ENCODE measurements around the gene ZNF19.
A peak's percentile ranks its signal among the peaks of the same experiment; 100 is the strongest.
"Not testable (repeated sequence)": the region's sequence is repeated elsewhere in the genome, so short reads cannot be mapped to it uniquely, and the experiment has no call there.

The ZNF19 gene

GRCh38 chr16:71504051-71504450, 14.9 kb upstream of the ZNF19 start:
- H3K9me3 ChIP-seq (ENCODE audit: control insufficient read depth, insufficient read depth, low read length); H3K9ac ChIP-seq (ENCODE audit: low read depth, low read length); H3K4me1 ChIP-seq (ENCODE audit: insufficient read depth, low read length); H3K36me3 ChIP-seq (ENCODE audit: insufficient read depth, low read length): not testable (repeated sequence)

- Histone ChIP-seq H3K4me1 (ENCODE audit: insufficient read depth, low read length) (no peaks in the 10 kb centered on the region), H3K9ac (ENCODE audit: low read depth, low read length) (no peak overlapping the region), H3K9me3 (ENCODE audit: control insufficient read depth, insufficient read depth, low read length) (no peaks in the 10 kb centered on the region), H3K36me3 (ENCODE audit: insufficient read depth, low read length) (no peaks in the 10 kb centered on the region)
Observed at GRCh38 chr16:71501547-71501946, 12.4 kb upstream of the ZNF19 start.

GRCh38 chr16:71500964-71501363, 11.8 kb upstream of the ZNF19 start:
- Histone ChIP-seq H3K4me1 (ENCODE audit: insufficient read depth, low read length) (no peaks in the 10 kb centered on the region), H3K9me3 (ENCODE audit: control insufficient read depth, insufficient read depth, low read length) (no peaks in the 10 kb centered on the region), H3K9ac (ENCODE audit: low read depth, low read length) (no peak overlapping the region), H3K36me3 (ENCODE audit: insufficient read depth, low read length) (no peaks in the 10 kb centered on the region)

GRCh38 chr16:71499775-71500364, 10.7 kb upstream of the ZNF19 start:
- H3K9me3 ChIP-seq (ENCODE audit: control insufficient read depth, insufficient read depth, low read length): no peaks in the 10 kb centered on the region
- no peaks in the 10 kb centered on the region for H3K36me3 ChIP-seq (ENCODE audit: insufficient read depth, low read length)
- H3K9ac ChIP-seq (ENCODE audit: low read depth, low read length): no peak overlapping the region
- H3K4me1 ChIP-seq (ENCODE audit: insufficient read depth, low read length): no peaks in the 10 kb centered on the region

GRCh38 chr16:71498031-71498430, 8.9 kb upstream of the ZNF19 start:
- Histone ChIP-seq H3K9me3 (ENCODE audit: control insufficient read depth, insufficient read depth, low read length) (no peaks in the 10 kb centered on the region), H3K4me1 (ENCODE audit: insufficient read depth, low read length) (no peaks in the 10 kb centered on the region), H3K9ac (ENCODE audit: low read depth, low read length) (no peak overlapping the region), H3K36me3 (ENCODE audit: insufficient read depth, low read length) (no peaks in the 10 kb centered on the region)

GRCh38 chr16:71493213-71493612, 4.1 kb upstream of the ZNF19 start:
- no peaks in the 10 kb centered on the region for H3K36me3 ChIP-seq (ENCODE audit: insufficient read depth, low read length)
- H3K9ac ChIP-seq (ENCODE audit: low read depth, low read length): no peak overlapping the region
- H3K9me3 ChIP-seq (ENCODE audit: control insufficient read depth, insufficient read depth, low read length): no peaks in the 10 kb centered on the region
- no peaks in the 10 kb centered on the region for H3K4me1 ChIP-seq (ENCODE audit: insufficient read depth, low read length)

GRCh38 chr16:71492786-71493185, 3.7 kb upstream of the ZNF19 start:
- H3K36me3 ChIP-seq (ENCODE audit: insufficient read depth, low read length): no peaks in the 10 kb centered on the region
- H3K9me3 ChIP-seq (ENCODE audit: control insufficient read depth, insufficient read depth, low read length): no peaks in the 10 kb centered on the region
- no peaks in the 10 kb centered on the region for H3K4me1 ChIP-seq (ENCODE audit: insufficient read depth, low read length)
- no peak overlapping the region for H3K9ac ChIP-seq (ENCODE audit: low read depth, low read length)

GRCh38 chr16:71491054-71491453, 1.9 kb upstream of the ZNF19 start:
- Histone ChIP-seq H3K36me3 (ENCODE audit: insufficient read depth, low read length) (no peaks in the 10 kb centered on the region), H3K9ac (ENCODE audit: low read depth, low read length) (no peak overlapping the region), H3K4me1 (ENCODE audit: insufficient read depth, low read length) (no peaks in the 10 kb centered on the region), H3K9me3 (ENCODE audit: control insufficient read depth, insufficient read depth, low read length) (no peaks in the 10 kb centered on the region)

- H3K36me3 ChIP-seq (ENCODE audit: insufficient read depth, low read length): no peaks in the 10 kb centered on the region
- H3K4me1 ChIP-seq (ENCODE audit: insufficient read depth, low read length): no peaks in the 10 kb centered on the region
- no peaks in the 10 kb centered on the region for H3K9me3 ChIP-seq (ENCODE audit: control insufficient read depth, insufficient read depth, low read length)
- no peak overlapping the region for H3K9ac ChIP-seq (ENCODE audit: low read depth, low read length)
Observed at GRCh38 chr16:71490361-71490760, 1.2 kb upstream of the ZNF19 start.

GRCh38 chr16:71484006-71484893, 4.9 kb downstream of the ZNF19 start:
- peak overlapping the region; percentile 75 for H3K9ac ChIP-seq (ENCODE audit: low read depth, low read length)
- H3K36me3 ChIP-seq (ENCODE audit: insufficient read depth, low read length): peaks cover 4% of the 10 kb centered on the region; the same call in 1 of the 2 replicates
- H3K4me1 ChIP-seq (ENCODE audit: insufficient read depth, low read length): no peaks in the 10 kb centered on the region
- H3K9me3 ChIP-seq (ENCODE audit: control insufficient read depth, insufficient read depth, low read length): no peaks in the 10 kb centered on the region

GRCh38 chr16:71482569-71482968, 6.6 kb downstream of the ZNF19 start:
- Histone ChIP-seq H3K9me3 (ENCODE audit: control insufficient read depth, insufficient read depth, low read length) (no peaks in the 10 kb centered on the region), H3K36me3 (ENCODE audit: insufficient read depth, low read length) (peaks cover 4% of the 10 kb centered on the region; the same call in 1 of the 2 replicates), H3K9ac (ENCODE audit: low read depth, low read length) (no peak overlapping the region), H3K4me1 (ENCODE audit: insufficient read depth, low read length) (no peaks in the 10 kb centered on the region)

- Histone ChIP-seq H3K36me3 (ENCODE audit: insufficient read depth, low read length) (peaks cover 4% of the 10 kb centered on the region; the same call in 1 of the 2 replicates), H3K4me1 (ENCODE audit: insufficient read depth, low read length) (no peaks in the 10 kb centered on the region), H3K9ac (ENCODE audit: low read depth, low read length) (no peak overlapping the region), H3K9me3 (ENCODE audit: control insufficient read depth, insufficient read depth, low read length) (no peaks in the 10 kb centered on the region)
Observed at GRCh38 chr16:71480956-71481355, 8.2 kb downstream of the ZNF19 start.

GRCh38 chr16:71479420-71479819, 9.7 kb downstream of the ZNF19 start:
- Histone ChIP-seq H3K9me3 (ENCODE audit: control insufficient read depth, insufficient read depth, low read length) (no peaks in the 10 kb centered on the region), H3K36me3 (ENCODE audit: insufficient read depth, low read length) (peaks cover 8% of the 10 kb centered on the region; the same call in 1 of the 2 replicates), H3K4me1 (ENCODE audit: insufficient read depth, low read length) (no peaks in the 10 kb centered on the region), H3K9ac (ENCODE audit: low read depth, low read length) (no peak overlapping the region)

- Histone ChIP-seq H3K4me1 (ENCODE audit: insufficient read depth, low read length) (no peaks in the 10 kb centered on the region), H3K9ac (ENCODE audit: low read depth, low read length) (no peak overlapping the region), H3K36me3 (ENCODE audit: insufficient read depth, low read length) (peaks cover 8% of the 10 kb centered on the region; the same call in 1 of the 2 replicates), H3K9me3 (ENCODE audit: control insufficient read depth, insufficient read depth, low read length) (no peaks in the 10 kb centered on the region)
Observed at GRCh38 chr16:71476457-71477124, 12.5 kb downstream of the ZNF19 start.

All from ES-I3 (cell line).